ENCODE data around the gene UNC5C.

DNA sequence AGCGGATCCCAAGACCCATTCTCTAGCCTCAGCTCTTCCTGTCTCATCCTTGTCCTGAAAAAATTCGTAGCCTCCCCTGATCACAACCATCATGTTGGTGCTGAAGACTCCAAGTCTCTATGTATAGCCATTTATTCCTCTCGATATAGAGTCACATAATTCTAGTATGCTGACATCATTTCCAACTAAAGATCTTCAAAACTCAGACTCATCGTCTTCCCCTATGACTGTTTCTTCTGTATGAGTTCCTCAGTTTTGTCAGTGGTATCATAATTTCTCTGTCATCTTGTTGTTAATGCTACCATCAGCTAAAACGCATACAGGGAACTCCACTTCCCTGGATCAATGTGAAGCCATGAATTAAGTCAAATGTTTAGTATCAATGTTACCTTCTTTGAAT lies 41.2 kb downstream of the UNC5C start:
- TF ChIP-seq, protein P1, sequence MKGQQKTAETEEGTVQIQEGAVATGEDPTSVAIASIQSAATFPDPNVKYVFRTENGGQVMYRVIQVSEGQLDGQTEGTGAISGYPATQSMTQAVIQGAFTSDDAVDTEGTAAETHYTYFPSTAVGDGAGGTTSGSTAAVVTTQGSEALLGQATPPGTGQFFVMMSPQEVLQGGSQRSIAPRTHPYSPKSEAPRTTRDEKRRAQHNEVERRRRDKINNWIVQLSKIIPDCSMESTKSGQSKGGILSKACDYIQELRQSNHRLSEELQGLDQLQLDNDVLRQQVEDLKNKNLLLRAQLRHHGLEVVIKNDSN (IDR thresholded peaks at IDR 0.05; ENCODE audit: borderline replicate concordance, low read depth): no peak
- TF ChIP-seq TCF12 (IDR thresholded peaks at IDR 0.05): no peak
- TF ChIP-seq, protein P2, sequence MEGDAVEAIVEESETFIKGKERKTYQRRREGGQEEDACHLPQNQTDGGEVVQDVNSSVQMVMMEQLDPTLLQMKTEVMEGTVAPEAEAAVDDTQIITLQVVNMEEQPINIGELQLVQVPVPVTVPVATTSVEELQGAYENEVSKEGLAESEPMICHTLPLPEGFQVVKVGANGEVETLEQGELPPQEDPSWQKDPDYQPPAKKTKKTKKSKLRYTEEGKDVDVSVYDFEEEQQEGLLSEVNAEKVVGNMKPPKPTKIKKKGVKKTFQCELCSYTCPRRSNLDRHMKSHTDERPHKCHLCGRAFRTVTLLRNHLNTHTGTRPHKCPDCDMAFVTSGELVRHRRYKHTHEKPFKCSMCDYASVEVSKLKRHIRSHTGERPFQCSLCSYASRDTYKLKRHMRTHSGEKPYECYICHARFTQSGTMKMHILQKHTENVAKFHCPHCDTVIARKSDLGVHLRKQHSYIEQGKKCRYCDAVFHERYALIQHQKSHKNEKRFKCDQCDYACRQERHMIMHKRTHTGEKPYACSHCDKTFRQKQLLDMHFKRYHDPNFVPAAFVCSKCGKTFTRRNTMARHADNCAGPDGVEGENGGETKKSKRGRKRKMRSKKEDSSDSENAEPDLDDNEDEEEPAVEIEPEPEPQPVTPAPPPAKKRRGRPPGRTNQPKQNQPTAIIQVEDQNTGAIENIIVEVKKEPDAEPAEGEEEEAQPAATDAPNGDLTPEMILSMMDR (IDR thresholded peaks at IDR 0.05): no peak
- TF ChIP-seq TAF1 (IDR thresholded peaks at IDR 0.05; ENCODE audit: borderline replicate concordance, low read depth, low read length): no peak
- TF ChIP-seq RAD21 (IDR thresholded peaks at IDR 0.05; ENCODE audit: low read length): no peak
- TF ChIP-seq RFX5 (IDR thresholded peaks at IDR 0.05; ENCODE audit: low read length): no peak
- TF ChIP-seq FOSL2 (IDR thresholded peaks at IDR 0.05; ENCODE audit: borderline replicate concordance, low read depth): no peak
- TF ChIP-seq EP300 (IDR thresholded peaks at IDR 0.05; ENCODE audit: borderline replicate concordance in 1 of 2, low read depth in 1 of 2, low read length in 1 of 2): no peak
- no peak for TF ChIP-seq CHD2 (IDR thresholded peaks at IDR 0.05; ENCODE audit: low read length, partially characterized antibody)
- TF ChIP-seq POLR2AphosphoS5 (IDR thresholded peaks at IDR 0.05; ENCODE audit: low read depth, low read length): no peak
- no peak for TF ChIP-seq FOXJ3 (CRISPR knock-in tag; IDR thresholded peaks at IDR 0.05)
- TF ChIP-seq JUND (IDR thresholded peaks at IDR 0.05): no peak
